Inferior parietal cortex (tissue), 1 donor: ENCODE results near the gene ADD3.
A peak's percentile ranks its signal among the peaks of the same experiment; 100 is the strongest.

Experiments used
- DNase-seq: peaks from one replicate; pipeline ENCODE4 v3.0.0-alpha.2; 2016; ENCODE audit errors: extremely low spot score

The ADD3 gene

GRCh38 chr10:110007701-110008517, at the start of gene ADD3:
TSS of gene ADD3 (plus strand) at chr10:110007984. CDS start at chr10:110100654, 92,670 bp downstream.
- DNase-seq = peak; percentile 82

GRCh38 chr10:109958059-109958458, 49.7 kb upstream of the ADD3 start:
- no peak for DNase-seq

GRCh38 chr10:109959259-109960145, 48.3 kb upstream of the ADD3 start:
- DNase-seq = no peak

- DNase-seq = no peak
Measured at GRCh38 chr10:109960682-109961081, 47.1 kb upstream of the ADD3 start.

- no peak for DNase-seq
Measured at GRCh38 chr10:109961174-109962001, 46.4 kb upstream of the ADD3 start.

- DNase-seq = no peak
Measured at GRCh38 chr10:109962247-109962646, 45.5 kb upstream of the ADD3 start.

- DNase-seq = no peak
Measured at GRCh38 chr10:109963439-109963838, 44.3 kb upstream of the ADD3 start.

- no peak for DNase-seq
Measured at GRCh38 chr10:109964318-109964717, 43.5 kb upstream of the ADD3 start.

GRCh38 chr10:109966961-109967738, 40.6 kb upstream of the ADD3 start:
- no peak for DNase-seq

- DNase-seq = no peak
Measured at GRCh38 chr10:109967739-109968088, 40.1 kb upstream of the ADD3 start.

- no peak for DNase-seq
Measured at GRCh38 chr10:109968953-109969759, 38.6 kb upstream of the ADD3 start.

- no peak for DNase-seq
Measured at GRCh38 chr10:109969760-109970346, 37.9 kb upstream of the ADD3 start.

- no peak for DNase-seq
Measured at GRCh38 chr10:109971634-109972033, 36.1 kb upstream of the ADD3 start.

- no peak for DNase-seq
Measured at GRCh38 chr10:109972372-109973001, 35.3 kb upstream of the ADD3 start.

- no peak for DNase-seq
Measured at GRCh38 chr10:109973326-109973829, 34.4 kb upstream of the ADD3 start.

GRCh38 chr10:109974504-109975191, 33.1 kb upstream of the ADD3 start:
- no peak for DNase-seq

GRCh38 chr10:109975244-109976190, 32.3 kb upstream of the ADD3 start:
- DNase-seq = no peak
